Hepatocyte (in vitro differentiated cells): ENCODE measurements around the gene GSAP. TPM values are rescaled to one million over a fixed set of nuclear protein-coding genes. Genes with fewer than 3 reads are reported as not detected.
A peak's percentile ranks its signal among the peaks of the same experiment; 100 is the strongest.
"Not testable (repeated sequence)": the region's sequence is repeated elsewhere in the genome, so short reads cannot be mapped to it uniquely, and the experiment has no call there.

ENCODE experiments used
- DNase-seq: peaks from one replicate; pipeline ENCODE4 v3.0.0-alpha.2; 2016; ENCODE audit warnings: low spot score
- H2AFZ ChIP-seq: fragments of 200-600 bp; sonication (generic); 2 replicates; pipeline ENCODE4 v1.6.0; 2016; ENCODE audit warnings: antibody characterized with exemption, mild to moderate bottlenecking
- H3K27ac ChIP-seq: fragments of 200-600 bp; sonication (generic); 2 replicates; pipeline ENCODE4 v1.5.1; 2016; ENCODE audit warnings: mild to moderate bottlenecking
- H3K27me3 ChIP-seq: fragments of 200-600 bp; sonication (generic); 2 replicates; pipeline ENCODE4 v1.6.1; 2016
- H3K36me3 ChIP-seq: fragments of 200-600 bp; sonication (generic); replicated peaks from 2 replicates; pipeline ENCODE4 v1.5.1; 2016; ENCODE audit warnings: low read depth; ENCODE audit not compliant: insufficient read depth
- H3K4me1 ChIP-seq: fragments of 200-600 bp; sonication (generic); 2 replicates; pipeline ENCODE4 v1.5.1; 2016; ENCODE audit warnings: mild to moderate bottlenecking, moderate library complexity; ENCODE audit not compliant: insufficient read depth
- H3K4me2 ChIP-seq: fragments of 200-600 bp; sonication (generic); 2 replicates; pipeline ENCODE4 v1.6.0; 2016
- H3K4me3 ChIP-seq: fragments of 200-600 bp; sonication (generic); 2 replicates; pipeline ENCODE4 v1.5.1; 2016; ENCODE audit warnings: mild to moderate bottlenecking
- H3K79me2 ChIP-seq: fragments of 200-600 bp; sonication (generic); 2 replicates; pipeline ENCODE4 v1.6.0; 2017; ENCODE audit warnings: mild to moderate bottlenecking
- H3K9me2 ChIP-seq: fragments of 200-600 bp; sonication (generic); replicated peaks from 2 replicates; pipeline ENCODE4 v1.6.0; 2017; ENCODE audit warnings: mild to moderate bottlenecking; ENCODE audit not compliant: insufficient read depth
- H3K9me3 ChIP-seq: fragments of 200-600 bp; sonication (generic); 2 replicates; pipeline ENCODE4 v1.5.1; 2016; ENCODE audit warnings: low read depth, mild to moderate bottlenecking
- H4K20me1 ChIP-seq: fragments of 200-600 bp; sonication (generic); 2 replicates; pipeline ENCODE4 v1.6.0; 2016; ENCODE audit warnings: mild to moderate bottlenecking; ENCODE audit not compliant: insufficient read depth, poor library complexity, severe bottlenecking
- EZH2 ChIP-seq: fragments of 200-600 bp; sonication (generic); IDR thresholded peaks from 2 replicates; pipeline ENCODE4 v1.6.1; 2016; ENCODE audit warnings: antibody characterized with exemption, mild to moderate bottlenecking, borderline replicate concordance
- EZH2phosphoT487 ChIP-seq: fragments of 200-600 bp; sonication (generic); IDR thresholded peaks from one replicate; pipeline ENCODE4 v1.6.1; 2018; ENCODE audit warnings: antibody characterized with exemption, mild to moderate bottlenecking, low read depth, moderate library complexity; ENCODE audit not compliant: unreplicated experiment, severe bottlenecking
- WGBS: methylation state at CpG from one replicate; pipeline ENCODE4 v1.1.6; 2016; ENCODE audit warnings: low lambda C conversion rate; ENCODE audit errors: missing lambda C conversion rate; 5-methylcytosine and 5-hydroxymethylcytosine counted together
- polyA plus RNA-seq: library from polyadenylated mRNA; unstranded; fragments of >200 nt; fragmentation: Nextera tagmentation; extraction: Ambion mirVana; gene quantifications from 2 replicates; pipeline ENCODE4 v1.2.1, GENCODE V29; 2016
- total RNA-seq: library from RNA; depleted of rRNA; stranded (reverse); fragments of >200 nt; gene quantifications from 2 replicates; pipeline ENCODE4 v1.2.3, GENCODE V29; 2014
- TF ChIP-seq, protein P1 (sequence below): fragments of 200-600 bp; sonication (generic); IDR thresholded peaks from 2 replicates; pipeline ENCODE4 v1.5.1; 2016; ENCODE audit warnings: antibody characterized with exemption, mild to moderate bottlenecking; ENCODE audit not compliant: poor library complexity

Gene GSAP
- total and polyA plus RNA-seq, 2 experiments from 2014 or later: 9.9 to 11.1 TPM

DNA sequence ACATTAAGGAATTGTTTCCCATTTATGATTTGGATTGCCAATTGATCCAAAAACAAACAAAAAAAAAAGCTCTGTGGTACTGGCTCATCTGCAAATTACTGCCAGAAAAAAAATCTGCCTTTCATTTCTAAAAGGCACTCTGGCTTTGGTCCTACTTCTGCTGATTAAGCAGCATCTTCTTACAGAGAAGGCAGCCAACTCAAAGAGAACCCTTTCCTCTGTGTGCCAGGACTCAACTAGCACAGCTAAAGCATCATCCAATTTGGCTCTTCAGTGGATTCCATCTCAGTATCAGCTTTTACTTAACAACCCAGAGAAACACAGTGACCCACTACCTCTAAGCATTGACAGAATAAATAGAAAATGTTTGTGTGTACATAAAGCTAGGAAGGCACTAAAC lies 80.6 kb downstream of the GSAP start:
- H3K4me2 ChIP-seq: no peak overlapping the region
- H3K27ac ChIP-seq: peak overlapping the region; percentile 4
- H3K9me2 ChIP-seq: no peaks in the 10 kb centered on the region
- no peak overlapping the region for H2AFZ ChIP-seq
- TF ChIP-seq EZH2phosphoT487 (no peak), EZH2 (no peak)
- TF ChIP-seq, protein P1, sequence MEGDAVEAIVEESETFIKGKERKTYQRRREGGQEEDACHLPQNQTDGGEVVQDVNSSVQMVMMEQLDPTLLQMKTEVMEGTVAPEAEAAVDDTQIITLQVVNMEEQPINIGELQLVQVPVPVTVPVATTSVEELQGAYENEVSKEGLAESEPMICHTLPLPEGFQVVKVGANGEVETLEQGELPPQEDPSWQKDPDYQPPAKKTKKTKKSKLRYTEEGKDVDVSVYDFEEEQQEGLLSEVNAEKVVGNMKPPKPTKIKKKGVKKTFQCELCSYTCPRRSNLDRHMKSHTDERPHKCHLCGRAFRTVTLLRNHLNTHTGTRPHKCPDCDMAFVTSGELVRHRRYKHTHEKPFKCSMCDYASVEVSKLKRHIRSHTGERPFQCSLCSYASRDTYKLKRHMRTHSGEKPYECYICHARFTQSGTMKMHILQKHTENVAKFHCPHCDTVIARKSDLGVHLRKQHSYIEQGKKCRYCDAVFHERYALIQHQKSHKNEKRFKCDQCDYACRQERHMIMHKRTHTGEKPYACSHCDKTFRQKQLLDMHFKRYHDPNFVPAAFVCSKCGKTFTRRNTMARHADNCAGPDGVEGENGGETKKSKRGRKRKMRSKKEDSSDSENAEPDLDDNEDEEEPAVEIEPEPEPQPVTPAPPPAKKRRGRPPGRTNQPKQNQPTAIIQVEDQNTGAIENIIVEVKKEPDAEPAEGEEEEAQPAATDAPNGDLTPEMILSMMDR: no peak
- DNase-seq: no peak
- no peaks in the 10 kb centered on the region for H3K36me3 ChIP-seq
- no peak overlapping the region for H3K4me3 ChIP-seq
- H3K79me2 ChIP-seq: no peaks in the 10 kb centered on the region
- H4K20me1 ChIP-seq: no peaks in the 10 kb centered on the region
- H3K4me1 ChIP-seq: peaks cover 21% of the 10 kb centered on the region
- H3K27me3 ChIP-seq: no peaks in the 10 kb centered on the region
- H3K9me3 ChIP-seq: no peaks in the 10 kb centered on the region

GRCh38 chr7:77334039-77334438 lies 82.1 kb downstream of the GSAP start:
- not testable (repeated sequence) for H3K9me3 ChIP-seq, H3K27me3 ChIP-seq, H3K9me2 ChIP-seq, H3K4me2 ChIP-seq, H4K20me1 ChIP-seq, DNase-seq, H3K79me2 ChIP-seq, H3K4me1 ChIP-seq, H3K27ac ChIP-seq, H3K4me3 ChIP-seq, H3K36me3 ChIP-seq, H2AFZ ChIP-seq
- WGBS: 100% methylated on average over 2 of the region's 2 CpGs

- no peaks in the 10 kb centered on the region for H3K9me3 ChIP-seq
- no peak overlapping the region for H3K27ac ChIP-seq
- no peak overlapping the region for H3K4me3 ChIP-seq
- 54% methylated on average over 3 of the region's 3 CpGs for WGBS
- H3K79me2 ChIP-seq: no peaks in the 10 kb centered on the region
- no peaks in the 10 kb centered on the region for H4K20me1 ChIP-seq
- no peaks in the 10 kb centered on the region for H3K36me3 ChIP-seq
- DNase-seq: peak; percentile 87
- no peaks in the 10 kb centered on the region for H3K9me2 ChIP-seq
- TF ChIP-seq EZH2phosphoT487: no peak
- TF ChIP-seq, protein P1: peak; percentile 69
- peaks cover 9% of the 10 kb centered on the region for H3K4me1 ChIP-seq
- no peak overlapping the region for H3K4me2 ChIP-seq
- H2AFZ ChIP-seq: no peak overlapping the region
- no peaks in the 10 kb centered on the region for H3K27me3 ChIP-seq
Measured at GRCh38 chr7:77331938-77332695, 84.0 kb downstream of the GSAP start.

GRCh38 chr7:77330169-77330882 lies 85.8 kb downstream of the GSAP start:
- Histone ChIP-seq H3K27me3 (no peaks in the 10 kb centered on the region), H3K27ac (no peak overlapping the region), H3K9me2 (no peaks in the 10 kb centered on the region), H3K4me2 (no peak overlapping the region), H3K4me3 (no peak overlapping the region), H4K20me1 (no peaks in the 10 kb centered on the region), H3K36me3 (no peaks in the 10 kb centered on the region), H3K79me2 (no peaks in the 10 kb centered on the region), H3K9me3 (no peaks in the 10 kb centered on the region), H2AFZ (no peak overlapping the region), H3K4me1 (peaks cover 16% of the 10 kb centered on the region)
- no peak for DNase-seq
- TF ChIP-seq EZH2phosphoT487 (no peak), EZH2 (no peak)
- TF ChIP-seq, protein P1: no peak
- 80% methylated on average over 6 of the region's 6 CpGs for WGBS
